ENCODE results near the gene PTPRN2. TPM values are rescaled to one million over a fixed set of nuclear protein-coding genes. Genes with fewer than 3 reads are reported as not detected.

PTPRN2 gene
- total and polyA plus RNA-seq, 2 of the 13 experiments (the other 11 are each of a cell fraction or from before 2014, with no cell fraction given) = 2.5 to 24.2 TPM

DNA sequence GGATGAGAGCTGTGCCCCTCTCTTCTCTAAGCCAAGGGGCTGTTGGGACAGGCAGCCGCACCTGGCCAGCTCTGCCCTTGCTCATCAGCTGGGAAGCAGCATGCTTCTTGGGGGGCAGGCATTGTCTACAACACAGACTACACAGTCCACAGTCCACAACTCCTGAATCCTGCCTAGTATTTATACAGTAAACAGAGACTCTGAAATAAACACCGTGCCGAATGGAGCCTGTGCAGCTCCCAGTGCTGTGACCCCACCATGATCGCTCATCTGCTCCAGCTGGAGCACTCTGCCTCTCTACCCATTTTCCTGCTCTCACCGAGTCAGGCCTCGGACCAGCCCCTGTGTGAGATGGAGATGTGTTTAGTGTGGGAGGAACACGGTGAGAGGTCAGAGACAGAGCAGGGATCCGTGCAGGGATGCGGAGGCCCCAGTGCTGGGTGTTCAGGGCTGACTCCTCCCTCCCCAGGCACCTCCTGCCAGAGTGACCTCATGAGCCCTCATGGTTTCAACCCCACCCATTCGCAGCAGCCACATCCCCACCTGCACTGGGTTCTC, 642.8 kb downstream of the PTPRN2 start (continued):
- TF ChIP-seq ZBTB8A (CRISPR knock-in tag; IDR thresholded peaks at IDR 0.05; ENCODE audit: borderline replicate concordance, low read depth) (no peak), SIX4 (CRISPR knock-in tag; IDR thresholded peaks at IDR 0.05) (no peak), NFIB (CRISPR knock-in tag; IDR thresholded peaks at IDR 0.05; ENCODE audit: borderline replicate concordance) (no peak), MAF1 (CRISPR knock-in tag; IDR thresholded peaks at IDR 0.05; ENCODE audit: borderline replicate concordance) (no peak), KDM6A (CRISPR knock-in tag; IDR thresholded peaks at IDR 0.05; ENCODE audit: low read depth) (0 out of 2 replicates have a peak, but pooled peaks have one; percentile 7), NR2F6 (IDR thresholded peaks at IDR 0.05) (peak; percentile 28; the same call in 1 of the 2 replicates), NR2F6 (CRISPR knock-in tag; IDR thresholded peaks at IDR 0.05) (no peak; the same call in 1 of the 2 replicates), ZNF230 (CRISPR knock-in tag; IDR thresholded peaks at IDR 0.05) (no peak), ZNF678 (CRISPR knock-in tag; IDR thresholded peaks at IDR 0.05) (no peak), NRL (CRISPR knock-in tag; IDR thresholded peaks at IDR 0.05; ENCODE audit: borderline replicate concordance) (0 out of 2 replicates have a peak, but pooled peaks have one; percentile 12), MTA3 (CRISPR knock-in tag; IDR thresholded peaks at IDR 0.05) (no peak), LCORL (IDR thresholded peaks at IDR 0.05) (no peak), LCORL (CRISPR knock-in tag; IDR thresholded peaks at IDR 0.05) (peak; percentile 60; the same call in 1 of the 2 replicates), ZFP90 (CRISPR knock-in tag; IDR thresholded peaks at IDR 0.05; ENCODE audit: borderline replicate concordance) (no peak), SRSF4 (IDR thresholded peaks at IDR 0.05; ENCODE audit: low read depth, low read length, poor library complexity, severe bottlenecking) (no peak), ZKSCAN8 (CRISPR knock-in tag; IDR thresholded peaks at IDR 0.05; ENCODE audit: borderline replicate concordance) (no peak)
- TF ChIP-seq, protein P1, sequence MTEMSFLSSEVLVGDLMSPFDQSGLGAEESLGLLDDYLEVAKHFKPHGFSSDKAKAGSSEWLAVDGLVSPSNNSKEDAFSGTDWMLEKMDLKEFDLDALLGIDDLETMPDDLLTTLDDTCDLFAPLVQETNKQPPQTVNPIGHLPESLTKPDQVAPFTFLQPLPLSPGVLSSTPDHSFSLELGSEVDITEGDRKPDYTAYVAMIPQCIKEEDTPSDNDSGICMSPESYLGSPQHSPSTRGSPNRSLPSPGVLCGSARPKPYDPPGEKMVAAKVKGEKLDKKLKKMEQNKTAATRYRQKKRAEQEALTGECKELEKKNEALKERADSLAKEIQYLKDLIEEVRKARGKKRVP (CRISPR knock-in tag; IDR thresholded peaks at IDR 0.05) = no peak
- TF ChIP-seq, protein P2, sequence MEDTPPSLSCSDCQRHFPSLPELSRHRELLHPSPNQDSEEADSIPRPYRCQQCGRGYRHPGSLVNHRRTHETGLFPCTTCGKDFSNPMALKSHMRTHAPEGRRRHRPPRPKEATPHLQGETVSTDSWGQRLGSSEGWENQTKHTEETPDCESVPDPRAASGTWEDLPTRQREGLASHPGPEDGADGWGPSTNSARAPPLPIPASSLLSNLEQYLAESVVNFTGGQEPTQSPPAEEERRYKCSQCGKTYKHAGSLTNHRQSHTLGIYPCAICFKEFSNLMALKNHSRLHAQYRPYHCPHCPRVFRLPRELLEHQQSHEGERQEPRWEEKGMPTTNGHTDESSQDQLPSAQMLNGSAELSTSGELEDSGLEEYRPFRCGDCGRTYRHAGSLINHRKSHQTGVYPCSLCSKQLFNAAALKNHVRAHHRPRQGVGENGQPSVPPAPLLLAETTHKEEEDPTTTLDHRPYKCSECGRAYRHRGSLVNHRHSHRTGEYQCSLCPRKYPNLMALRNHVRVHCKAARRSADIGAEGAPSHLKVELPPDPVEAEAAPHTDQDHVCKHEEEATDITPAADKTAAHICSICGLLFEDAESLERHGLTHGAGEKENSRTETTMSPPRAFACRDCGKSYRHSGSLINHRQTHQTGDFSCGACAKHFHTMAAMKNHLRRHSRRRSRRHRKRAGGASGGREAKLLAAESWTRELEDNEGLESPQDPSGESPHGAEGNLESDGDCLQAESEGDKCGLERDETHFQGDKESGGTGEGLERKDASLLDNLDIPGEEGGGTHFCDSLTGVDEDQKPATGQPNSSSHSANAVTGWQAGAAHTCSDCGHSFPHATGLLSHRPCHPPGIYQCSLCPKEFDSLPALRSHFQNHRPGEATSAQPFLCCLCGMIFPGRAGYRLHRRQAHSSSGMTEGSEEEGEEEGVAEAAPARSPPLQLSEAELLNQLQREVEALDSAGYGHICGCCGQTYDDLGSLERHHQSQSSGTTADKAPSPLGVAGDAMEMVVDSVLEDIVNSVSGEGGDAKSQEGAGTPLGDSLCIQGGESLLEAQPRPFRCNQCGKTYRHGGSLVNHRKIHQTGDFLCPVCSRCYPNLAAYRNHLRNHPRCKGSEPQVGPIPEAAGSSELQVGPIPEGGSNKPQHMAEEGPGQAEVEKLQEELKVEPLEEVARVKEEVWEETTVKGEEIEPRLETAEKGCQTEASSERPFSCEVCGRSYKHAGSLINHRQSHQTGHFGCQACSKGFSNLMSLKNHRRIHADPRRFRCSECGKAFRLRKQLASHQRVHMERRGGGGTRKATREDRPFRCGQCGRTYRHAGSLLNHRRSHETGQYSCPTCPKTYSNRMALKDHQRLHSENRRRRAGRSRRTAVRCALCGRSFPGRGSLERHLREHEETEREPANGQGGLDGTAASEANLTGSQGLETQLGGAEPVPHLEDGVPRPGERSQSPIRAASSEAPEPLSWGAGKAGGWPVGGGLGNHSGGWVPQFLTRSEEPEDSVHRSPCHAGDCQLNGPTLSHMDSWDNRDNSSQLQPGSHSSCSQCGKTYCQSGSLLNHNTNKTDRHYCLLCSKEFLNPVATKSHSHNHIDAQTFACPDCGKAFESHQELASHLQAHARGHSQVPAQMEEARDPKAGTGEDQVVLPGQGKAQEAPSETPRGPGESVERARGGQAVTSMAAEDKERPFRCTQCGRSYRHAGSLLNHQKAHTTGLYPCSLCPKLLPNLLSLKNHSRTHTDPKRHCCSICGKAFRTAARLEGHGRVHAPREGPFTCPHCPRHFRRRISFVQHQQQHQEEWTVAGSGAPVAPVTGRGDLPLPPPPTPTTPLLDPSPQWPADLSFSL (CRISPR knock-in tag; IDR thresholded peaks at IDR 0.05) = no peak
